Caco-2 (cell line): ENCODE data around the gene SLC31A2. TPM values are rescaled to one million over a fixed set of nuclear protein-coding genes. Genes with fewer than 3 reads are reported as not detected.

Experiments used
- BruUV-seq: library from RNA; stranded (reverse); fragments of 400-500 nt; replicated peaks from 2 replicates; lab custom pipeline; 2021; lab: Mats Ljungman, UMichigan
- CTCF ChIA-PET: fragments of 300-600 bp; sonication (Branson Sonifier 250); formaldehyde crosslinking; loops from one replicate; lab custom pipeline; 2022; ENCODE audit warnings: antibody characterized with exemption; lab: Charles Lee
- POLR2A ChIA-PET: fragments of 300-600 bp; sonication (Branson Sonifier 250); formaldehyde crosslinking; loops from one replicate; lab custom pipeline; 2022; ENCODE audit warnings: antibody characterized with exemption; lab: Charles Lee
- DNase-seq, 2 experiments: peaks; one replicate each; pipeline versions ENCODE4 v3.0.0 to v3.0.0-alpha.2; 2020 to 2022
- H3K27me3 ChIP-seq: replicated peaks from 2 replicates; pipeline ENCODE4 v1.6.0; 2011; ENCODE audit warnings: low read length; ENCODE audit not compliant: control insufficient read depth, insufficient read depth
- H3K36me3 ChIP-seq: 2 replicates; pipeline ENCODE4 v1.5.1; 2011; ENCODE audit warnings: low read length; ENCODE audit not compliant: control insufficient read depth, insufficient read depth
- H3K4me1 ChIP-seq: fragments of 250-450 bp; sonication (Bioruptor Pico); 2 replicates; pipeline ENCODE4 v1.5.1; 2020; ENCODE audit warnings: mild to moderate bottlenecking
- H3K4me3 ChIP-seq: 2 replicates; pipeline ENCODE4 v1.5.1; 2011; ENCODE audit warnings: low read depth, mild to moderate bottlenecking, control low read depth, low read length
- H3K9me3 ChIP-seq: fragments of 250-450 bp; sonication (Bioruptor Pico); 2 replicates; pipeline ENCODE4 v1.5.1; 2020; ENCODE audit warnings: mild to moderate bottlenecking, moderate library complexity
- H3K27ac Mint-ChIP-seq: one replicate; pipeline ENCODE4 v1.8.0; 2022; ENCODE audit warnings: mixed read lengths; ENCODE audit not compliant: unreplicated experiment
- H3K27me3 Mint-ChIP-seq: one replicate; pipeline ENCODE4 v1.8.0; 2022; ENCODE audit warnings: mixed read lengths; ENCODE audit not compliant: insufficient read depth, unreplicated experiment
- H3K36me3 Mint-ChIP-seq: one replicate; pipeline ENCODE4 v1.8.0; 2022; ENCODE audit warnings: mild to moderate bottlenecking, mixed read lengths; ENCODE audit not compliant: insufficient read depth, unreplicated experiment
- H3K4me1 Mint-ChIP-seq: one replicate; pipeline ENCODE4 v1.8.0; 2022; ENCODE audit warnings: low read depth, mixed read lengths; ENCODE audit not compliant: unreplicated experiment
- H3K4me3 Mint-ChIP-seq: one replicate; pipeline ENCODE4 v1.8.0; 2022; ENCODE audit warnings: mild to moderate bottlenecking, moderate library complexity, mixed read lengths; ENCODE audit not compliant: unreplicated experiment
- H3K9me3 Mint-ChIP-seq: one replicate; pipeline ENCODE4 v1.8.0; 2022; ENCODE audit warnings: mixed read lengths; ENCODE audit not compliant: unreplicated experiment
- intact Hi-C: fragments of 100-400 bp; cut with micrococcal nuclease; formaldehyde crosslinking; loops from one replicate; pipeline ENCODE4 v1.10.0; 2022; ENCODE audit not compliant: unreplicated experiment
- total RNA-seq: library from RNA; stranded (reverse); gene quantifications from 2 replicates; pipeline ENCODE4 v1.2.3, GENCODE V29; 2022
- TF ChIP-seq, protein P1 (sequence below), 2 experiments: fragments of 200-600 bp in 1 of 2; IDR thresholded peaks; 1 replicate in 1 of 2; 2 replicates in 1 of 2; pipeline versions ENCODE4 v1.5.1 to v1.8.0; 2011 to 2022; ENCODE audit warnings: antibody characterized with exemption in 1 of 2, control low read depth in 1 of 2, inconsistent platforms in 1 of 2, low read depth in 1 of 2, low read length in 1 of 2, mild to moderate bottlenecking in 1 of 2, moderate library complexity in 1 of 2; ENCODE audit not compliant: insufficient read depth in 1 of 2, severe bottlenecking in 1 of 2, unreplicated experiment in 1 of 2

The SLC31A2 gene
- total RNA-seq, 1 experiment from 2014 or later, result 5.1 TPM

DNA sequence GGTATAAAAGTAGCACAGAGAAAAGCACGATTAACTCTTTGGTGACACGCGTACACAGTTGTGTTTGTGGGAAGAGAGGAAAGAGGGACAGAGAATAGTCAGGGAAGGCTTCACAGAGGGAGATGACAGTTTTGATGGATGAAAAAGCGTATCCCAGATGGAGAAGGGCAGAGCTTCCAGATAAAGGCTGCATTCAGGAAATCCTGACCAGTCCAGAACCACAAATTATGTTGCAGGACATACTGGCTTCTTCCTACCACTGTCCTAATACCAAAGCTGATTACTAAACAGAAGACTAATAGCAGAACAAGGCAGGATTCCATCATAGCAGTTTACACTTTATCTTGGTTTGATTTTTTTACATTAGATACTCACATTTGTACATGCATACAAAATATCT lies 34.5 kb downstream of the SLC31A2 start:
- no TSS peak for BruUV-seq
- H3K9me3 ChIP-seq, result no peaks in the 10 kb centered on the region
- TF ChIP-seq, protein P1, sequence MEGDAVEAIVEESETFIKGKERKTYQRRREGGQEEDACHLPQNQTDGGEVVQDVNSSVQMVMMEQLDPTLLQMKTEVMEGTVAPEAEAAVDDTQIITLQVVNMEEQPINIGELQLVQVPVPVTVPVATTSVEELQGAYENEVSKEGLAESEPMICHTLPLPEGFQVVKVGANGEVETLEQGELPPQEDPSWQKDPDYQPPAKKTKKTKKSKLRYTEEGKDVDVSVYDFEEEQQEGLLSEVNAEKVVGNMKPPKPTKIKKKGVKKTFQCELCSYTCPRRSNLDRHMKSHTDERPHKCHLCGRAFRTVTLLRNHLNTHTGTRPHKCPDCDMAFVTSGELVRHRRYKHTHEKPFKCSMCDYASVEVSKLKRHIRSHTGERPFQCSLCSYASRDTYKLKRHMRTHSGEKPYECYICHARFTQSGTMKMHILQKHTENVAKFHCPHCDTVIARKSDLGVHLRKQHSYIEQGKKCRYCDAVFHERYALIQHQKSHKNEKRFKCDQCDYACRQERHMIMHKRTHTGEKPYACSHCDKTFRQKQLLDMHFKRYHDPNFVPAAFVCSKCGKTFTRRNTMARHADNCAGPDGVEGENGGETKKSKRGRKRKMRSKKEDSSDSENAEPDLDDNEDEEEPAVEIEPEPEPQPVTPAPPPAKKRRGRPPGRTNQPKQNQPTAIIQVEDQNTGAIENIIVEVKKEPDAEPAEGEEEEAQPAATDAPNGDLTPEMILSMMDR (IDR thresholded peaks at IDR 0.05; ENCODE audit: insufficient read depth in 1 of 2, low read depth in 1 of 2, low read length in 1 of 2, severe bottlenecking in 1 of 2, unreplicated experiment in 1 of 2), result no peak
- no peaks in the 10 kb centered on the region for H3K4me1 ChIP-seq
- H3K4me3 Mint-ChIP-seq, result no peak overlapping the region
- ChIA-PET POLR2A (no interaction called here), CTCF (no interaction called here)
- no peaks in the 10 kb centered on the region for H3K27me3 Mint-ChIP-seq
- peaks cover 19% of the 10 kb centered on the region for H3K36me3 Mint-ChIP-seq
- peaks cover 6% of the 10 kb centered on the region for H3K36me3 ChIP-seq
- no peak overlapping the region for H3K4me3 ChIP-seq
- no peak for DNase-seq
- H3K4me1 Mint-ChIP-seq, result no peaks in the 10 kb centered on the region
- H3K27ac Mint-ChIP-seq, result no peak overlapping the region
- H3K27me3 ChIP-seq, result no peaks in the 10 kb centered on the region
- no peaks in the 10 kb centered on the region for H3K9me3 Mint-ChIP-seq
- intact Hi-C loops, result no loop called here

DNA sequence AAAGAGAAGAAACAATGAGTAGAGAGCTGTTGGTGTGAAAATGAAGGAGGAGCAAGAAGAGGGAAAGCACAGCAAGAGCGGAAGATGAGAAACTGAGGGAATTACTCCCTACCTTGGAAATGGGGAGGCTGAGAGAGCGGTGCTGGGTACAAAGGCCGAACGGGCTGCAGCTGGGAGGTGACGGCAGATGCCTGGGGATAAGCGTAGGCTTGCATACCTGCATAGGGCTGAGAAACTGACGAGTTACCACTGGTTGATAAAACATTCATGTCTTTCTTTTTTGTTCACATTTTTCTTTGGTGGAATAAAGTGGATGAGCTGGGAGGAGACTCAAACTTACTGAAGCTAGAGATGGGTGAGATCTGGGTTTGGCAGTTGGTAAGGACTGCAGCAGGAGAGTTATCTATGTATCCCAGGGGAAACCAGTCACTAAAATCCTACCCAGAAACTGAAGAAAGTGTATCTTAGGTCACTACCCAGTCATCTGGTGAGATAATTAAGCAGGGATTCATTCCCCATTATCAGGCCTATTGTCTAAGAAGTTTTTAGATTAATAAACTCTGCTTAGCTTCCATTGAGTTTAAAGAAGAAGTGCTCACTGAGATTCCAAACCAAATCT lies 35.4 kb downstream of the SLC31A2 start:
- no peak overlapping the region for H3K4me3 Mint-ChIP-seq
- intact Hi-C loops, result no loop called here
- POLR2A ChIA-PET, result no interaction called here
- Histone ChIP-seq H3K27me3 (no peaks in the 10 kb centered on the region), H3K4me1 (no peaks in the 10 kb centered on the region), H3K4me3 (no peak overlapping the region), H3K36me3 (peaks cover 6% of the 10 kb centered on the region), H3K9me3 (no peaks in the 10 kb centered on the region)
- TF ChIP-seq, protein P1 (IDR thresholded peaks at IDR 0.05; ENCODE audit: insufficient read depth in 1 of 2, low read depth in 1 of 2, low read length in 1 of 2, severe bottlenecking in 1 of 2, unreplicated experiment in 1 of 2), result no peak
- H3K27ac Mint-ChIP-seq, result no peak overlapping the region
- no peaks in the 10 kb centered on the region for H3K4me1 Mint-ChIP-seq
- no peaks in the 10 kb centered on the region for H3K9me3 Mint-ChIP-seq
- peaks cover 19% of the 10 kb centered on the region for H3K36me3 Mint-ChIP-seq
- CTCF ChIA-PET, result no interaction called here
- H3K27me3 Mint-ChIP-seq, result no peaks in the 10 kb centered on the region
- no TSS peak for BruUV-seq
- no peak for DNase-seq

DNA sequence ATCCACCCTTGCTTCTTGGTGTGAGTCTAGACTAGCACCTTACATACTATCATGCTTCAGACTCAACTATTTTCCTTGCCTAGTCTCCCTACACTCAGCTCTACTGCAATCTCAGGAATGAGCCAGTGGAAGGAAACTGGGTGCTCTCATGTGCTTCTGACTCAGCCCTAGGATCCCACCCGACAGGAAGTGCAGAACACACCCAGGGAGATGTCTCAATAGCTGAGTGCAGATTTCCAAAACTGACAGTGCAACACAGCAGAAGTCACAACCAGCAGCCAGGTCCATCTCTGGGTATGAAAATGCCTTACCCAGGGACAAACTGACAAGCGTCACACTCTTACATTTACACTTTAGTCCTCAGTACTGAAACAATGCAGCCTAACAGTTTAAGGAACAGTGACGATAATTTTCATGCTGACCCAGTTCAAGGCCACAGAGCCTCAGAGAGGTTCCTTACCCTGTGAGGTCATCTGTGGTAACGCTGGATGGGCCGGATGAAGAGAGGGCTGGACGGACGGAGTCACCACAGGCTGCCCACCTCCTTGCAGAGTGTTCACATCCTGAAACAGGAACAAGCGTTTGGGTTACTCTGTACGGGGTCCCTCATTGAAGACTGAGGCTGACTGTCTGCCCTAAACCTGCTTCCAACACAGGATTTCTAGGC lies 37.3 kb downstream of the SLC31A2 start:
- no peak overlapping the region for H3K27ac Mint-ChIP-seq
- H3K4me3 ChIP-seq, result no peak overlapping the region

More for the DNA sequence above, 37.3 kb downstream of the SLC31A2 start:
- DNase-seq, result no peak
- ChIA-PET POLR2A (no interaction called here), CTCF (no interaction called here)
- Mint-ChIP-seq H3K27me3 (no peaks in the 10 kb centered on the region), H3K36me3 (peaks cover 20% of the 10 kb centered on the region), H3K9me3 (no peaks in the 10 kb centered on the region), H3K4me3 (no peak overlapping the region), H3K4me1 (no peaks in the 10 kb centered on the region)
- no TSS peak for BruUV-seq
- TF ChIP-seq, protein P1 (IDR thresholded peaks at IDR 0.05; ENCODE audit: insufficient read depth in 1 of 2, low read depth in 1 of 2, low read length in 1 of 2, severe bottlenecking in 1 of 2, unreplicated experiment in 1 of 2), result no peak
- Histone ChIP-seq H3K9me3 (no peaks in the 10 kb centered on the region), H3K4me1 (no peaks in the 10 kb centered on the region), H3K36me3 (peaks cover 3% of the 10 kb centered on the region; the same call in 1 of the 2 replicates), H3K27me3 (no peaks in the 10 kb centered on the region)
- intact Hi-C loops, result no loop called here
